ENCODE measurements around the gene TMEM106B. TPM values are rescaled to one million over a fixed set of nuclear protein-coding genes. Genes with fewer than 3 reads are reported as not detected.

The TMEM106B gene
- total RNA-seq, 1 donor from 2014 or later: 57.6 TPM

GRCh38 chr7:12228024-12228423 lies 16.9 kb downstream of the TMEM106B start:
- DNase-seq (ENCODE audit: low spot score): no peak

- no peak for DNase-seq (ENCODE audit: low spot score)
Observed at GRCh38 chr7:12229046-12229445, 18.0 kb downstream of the TMEM106B start.

GRCh38 chr7:12231097-12231496 lies 20.0 kb downstream of the TMEM106B start:
- DNase-seq (ENCODE audit: low spot score): no peak

GRCh38 chr7:12233175-12233574 lies 22.1 kb downstream of the TMEM106B start:
- DNase-seq (ENCODE audit: low spot score): no peak

GRCh38 chr7:12234334-12234865 lies 23.3 kb downstream of the TMEM106B start:
- DNase-seq (ENCODE audit: low spot score): no peak

- DNase-seq (ENCODE audit: low spot score): no peak
Observed at GRCh38 chr7:12235970-12236369, 24.9 kb downstream of the TMEM106B start.

GRCh38 chr7:12237007-12237406 lies 25.9 kb downstream of the TMEM106B start:
- no peak for DNase-seq (ENCODE audit: low spot score)

- no peak for DNase-seq (ENCODE audit: low spot score)
Observed at GRCh38 chr7:12239806-12240205, 28.7 kb downstream of the TMEM106B start.

- DNase-seq (ENCODE audit: low spot score): peak; percentile 33
Observed at GRCh38 chr7:12244129-12244528, 33.0 kb downstream of the TMEM106B start.

GRCh38 chr7:12244694-12245093 lies 33.6 kb downstream of the TMEM106B start:
- no peak for DNase-seq (ENCODE audit: low spot score)

- no peak for DNase-seq (ENCODE audit: low spot score)
Observed at GRCh38 chr7:12249706-12250105, 38.6 kb downstream of the TMEM106B start.

- DNase-seq (ENCODE audit: low spot score): no peak
Observed at GRCh38 chr7:12250232-12250631, 39.1 kb downstream of the TMEM106B start.

- DNase-seq (ENCODE audit: low spot score): no peak
Observed at GRCh38 chr7:12256090-12256489, 45.0 kb downstream of the TMEM106B start.

- no peak for DNase-seq (ENCODE audit: low spot score)
Observed at GRCh38 chr7:12257582-12257981, 46.5 kb downstream of the TMEM106B start.

GRCh38 chr7:12258074-12258473 lies 47.0 kb downstream of the TMEM106B start:
- DNase-seq (ENCODE audit: low spot score): no peak

GRCh38 chr7:12267542-12267941 lies 56.4 kb downstream of the TMEM106B start:
- DNase-seq (ENCODE audit: low spot score): no peak

GRCh38 chr7:12269100-12269895 lies 58.2 kb downstream of the TMEM106B start:
- no peak for DNase-seq (ENCODE audit: low spot score)

- DNase-seq (ENCODE audit: low spot score): no peak
Observed at GRCh38 chr7:12281038-12281437, 69.9 kb downstream of the TMEM106B start.

- DNase-seq (ENCODE audit: low spot score): no peak
Observed at GRCh38 chr7:12287901-12288300, 76.8 kb downstream of the TMEM106B start.

- DNase-seq (ENCODE audit: low spot score): no peak
Observed at GRCh38 chr7:12289996-12290395, 78.9 kb downstream of the TMEM106B start.

- DNase-seq (ENCODE audit: low spot score): no peak
Observed at GRCh38 chr7:12290761-12291160, 79.7 kb downstream of the TMEM106B start.

- DNase-seq (ENCODE audit: low spot score): no peak
Observed at GRCh38 chr7:12291870-12292269, 80.8 kb downstream of the TMEM106B start.

All from mucosa of gallbladder (tissue), 1 donor.